NOMO-1 treated with dmso at 0.1 percent for 144 hours (cell line): ENCODE results near the gene PRR15L.

Source experiments
- DNase-seq: peaks from one replicate; lab custom pipeline; 2025; ENCODE audit not compliant: unreplicated experiment; lab: John Stamatoyannopoulos, UW

The PRR15L gene

GRCh38 chr17:47962901-47963300 lies 5.2 kb upstream of the PRR15L start:
- DNase-seq: no peak

- no peak for DNase-seq
Observed at GRCh38 chr17:47961406-47961805, 3.7 kb upstream of the PRR15L start.

- no peak for DNase-seq
Observed at GRCh38 chr17:47959825-47960655, 2.4 kb upstream of the PRR15L start.

- no peak for DNase-seq
Observed at GRCh38 chr17:47956791-47957590, 692 bp downstream of the PRR15L start.

- no peak for DNase-seq
Observed at GRCh38 chr17:47955497-47956461, 1.9 kb downstream of the PRR15L start.

GRCh38 chr17:47953909-47954308 lies 3.8 kb downstream of the PRR15L start:
- no peak for DNase-seq

- DNase-seq: no peak
Observed at GRCh38 chr17:47952171-47953021, 5.3 kb downstream of the PRR15L start.

- DNase-seq: no peak
Observed at GRCh38 chr17:47950448-47950847, 7.2 kb downstream of the PRR15L start.

- no peak for DNase-seq
Observed at GRCh38 chr17:47949946-47950345, 7.7 kb downstream of the PRR15L start.

- DNase-seq: peak; percentile 69
Observed at GRCh38 chr17:47949197-47949759, 8.4 kb downstream of the PRR15L start.

- DNase-seq: no peak
Observed at GRCh38 chr17:47948706-47949196, 8.9 kb downstream of the PRR15L start.

- peak; percentile 52 for DNase-seq
Observed at GRCh38 chr17:47946929-47947397, 10.7 kb downstream of the PRR15L start.

- no peak for DNase-seq
Observed at GRCh38 chr17:47946516-47946915, 11.2 kb downstream of the PRR15L start.

GRCh38 chr17:47945529-47946508 lies 11.9 kb downstream of the PRR15L start:
- DNase-seq: no peak

GRCh38 chr17:47945080-47945479 lies 12.6 kb downstream of the PRR15L start:
- DNase-seq: peak; percentile 3

GRCh38 chr17:47942568-47942967 lies 15.1 kb downstream of the PRR15L start:
- no peak for DNase-seq

GRCh38 chr17:47942096-47942510 lies 15.6 kb downstream of the PRR15L start:
- DNase-seq: no peak
